Activated CD4-positive, alpha-beta T cell treated with anti-CD3 and anti-CD28 coated beads, Interleukin-2, amount 50 U/mL, for 16 hours (primary cell): ENCODE results near the gene KCTD14.
"Not testable (repeated sequence)": the region's sequence is repeated elsewhere in the genome, so short reads cannot be mapped to it uniquely, and the experiment has no call there.

Source experiments
- DNase-seq: peaks from one replicate; pipeline ENCODE4 v3.0.0-alpha.2; 2020

The KCTD14 gene

DNA sequence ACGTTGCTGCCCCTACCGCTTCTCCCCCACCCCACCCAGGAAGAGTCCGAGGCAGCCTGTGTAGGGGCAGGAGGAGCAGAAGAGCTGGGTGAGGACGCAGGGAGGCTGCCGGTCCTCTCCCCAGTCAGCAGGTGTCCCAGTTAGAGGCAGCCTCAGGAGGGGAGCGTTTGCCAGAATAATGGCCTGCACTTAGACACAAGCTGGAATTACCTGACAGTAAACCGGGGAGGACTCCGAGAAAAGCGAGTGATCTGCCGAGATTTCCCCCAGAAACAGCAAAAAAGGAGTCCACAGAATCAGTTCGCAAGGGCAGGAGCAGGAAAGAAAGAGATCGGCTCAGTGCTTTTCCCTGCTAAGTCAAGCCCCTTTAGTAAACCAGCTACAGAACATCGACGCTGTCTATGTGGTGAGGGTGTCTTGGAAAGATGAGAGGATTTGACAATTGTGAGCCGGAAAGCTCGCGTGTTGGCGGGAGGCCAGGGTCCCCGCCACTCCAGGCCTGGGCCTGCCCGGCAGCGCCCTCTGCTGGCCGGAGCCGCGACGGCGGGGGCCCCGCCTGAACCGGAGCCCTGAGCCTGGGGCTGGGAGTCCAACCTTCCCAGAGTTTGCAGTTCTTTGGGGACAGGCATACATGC lies 22.9 kb upstream of the KCTD14 start:
- DNase-seq: peak; percentile 73

DNA sequence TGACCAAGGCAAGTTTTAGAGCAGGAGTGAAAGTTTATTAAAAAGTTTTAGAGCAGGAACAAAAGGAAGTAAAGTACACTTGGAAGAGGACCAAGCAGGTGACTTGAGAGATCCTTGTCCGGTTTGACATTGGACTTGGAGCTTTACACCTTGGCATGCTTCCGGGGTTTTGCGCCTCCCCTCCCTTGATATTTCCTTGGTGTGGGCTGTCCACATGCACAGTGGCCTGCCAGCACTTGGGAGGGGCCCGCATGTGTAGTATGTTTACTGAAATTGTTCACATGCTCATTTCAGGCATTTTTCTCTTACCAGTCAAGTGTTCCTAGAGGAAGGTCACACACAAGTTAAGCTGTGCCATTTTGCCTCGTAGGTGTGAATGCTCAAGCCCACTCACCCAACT lies 21.6 kb upstream of the KCTD14 start:
- no peak for DNase-seq

DNA sequence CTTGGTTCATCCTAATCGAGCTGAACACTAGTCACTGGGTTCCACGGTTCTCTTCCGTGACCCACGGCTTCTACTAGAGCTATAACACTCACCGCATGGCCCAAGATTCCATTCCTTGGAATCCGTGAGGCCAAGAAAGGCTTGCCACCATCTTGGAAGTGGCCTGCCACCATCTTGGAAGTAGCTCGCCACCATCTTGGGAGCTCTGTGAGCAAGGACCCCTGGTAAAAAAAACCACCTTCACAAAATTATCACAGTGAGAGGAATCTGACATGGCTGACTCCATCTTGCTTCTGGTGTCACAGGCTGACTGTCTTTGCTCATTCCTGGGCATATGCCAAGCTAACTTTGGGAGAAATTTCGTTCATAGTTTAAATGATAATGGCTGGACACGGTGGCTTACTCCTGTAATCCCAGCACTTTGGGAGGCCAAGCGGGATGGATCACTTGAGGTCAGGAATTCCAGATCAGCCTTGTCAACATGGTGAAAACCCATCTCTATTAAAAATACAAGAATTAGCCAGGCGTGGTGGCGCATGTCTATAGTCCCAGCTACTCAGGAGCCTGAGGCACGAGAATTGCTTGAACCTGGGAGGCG lies 18.9 kb upstream of the KCTD14 start:
- no peak for DNase-seq

- not testable (repeated sequence) for DNase-seq
Observed at GRCh38 chr11:78041380-78041719, 18.3 kb upstream of the KCTD14 start.

DNA sequence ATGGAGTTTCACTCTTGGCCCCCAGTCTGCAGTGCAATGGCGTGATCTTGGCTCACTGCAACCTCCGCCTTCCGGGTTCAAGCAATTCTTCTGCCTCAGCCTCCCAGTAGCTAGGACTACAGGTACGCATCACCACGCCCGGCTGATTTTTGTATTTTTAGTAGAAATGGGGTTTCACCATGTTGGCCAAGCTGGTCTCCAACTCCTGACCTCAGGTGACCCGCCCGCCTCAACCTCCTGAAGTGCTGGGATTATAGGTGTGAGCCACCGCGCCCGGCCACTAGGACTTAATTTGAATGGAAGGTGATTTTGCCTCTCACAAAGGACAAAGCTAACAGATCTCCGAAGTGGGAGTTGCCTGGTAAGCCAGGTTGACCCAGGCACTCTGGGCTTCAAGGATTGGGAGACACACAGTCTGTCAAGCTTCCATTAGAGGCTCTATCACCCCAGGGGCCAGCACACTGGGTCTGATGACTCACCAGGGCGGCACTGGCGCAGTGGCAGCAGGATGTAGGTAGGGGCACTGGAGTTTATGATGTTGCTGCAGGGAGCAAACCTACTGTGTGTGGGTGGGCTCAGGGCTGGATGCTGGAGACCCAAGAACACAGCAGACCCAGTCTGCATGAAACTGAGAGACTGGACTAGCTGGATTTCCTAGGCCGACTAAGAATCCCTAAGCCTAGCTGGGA lies 17.8 kb upstream of the KCTD14 start:
- no peak for DNase-seq

DNA sequence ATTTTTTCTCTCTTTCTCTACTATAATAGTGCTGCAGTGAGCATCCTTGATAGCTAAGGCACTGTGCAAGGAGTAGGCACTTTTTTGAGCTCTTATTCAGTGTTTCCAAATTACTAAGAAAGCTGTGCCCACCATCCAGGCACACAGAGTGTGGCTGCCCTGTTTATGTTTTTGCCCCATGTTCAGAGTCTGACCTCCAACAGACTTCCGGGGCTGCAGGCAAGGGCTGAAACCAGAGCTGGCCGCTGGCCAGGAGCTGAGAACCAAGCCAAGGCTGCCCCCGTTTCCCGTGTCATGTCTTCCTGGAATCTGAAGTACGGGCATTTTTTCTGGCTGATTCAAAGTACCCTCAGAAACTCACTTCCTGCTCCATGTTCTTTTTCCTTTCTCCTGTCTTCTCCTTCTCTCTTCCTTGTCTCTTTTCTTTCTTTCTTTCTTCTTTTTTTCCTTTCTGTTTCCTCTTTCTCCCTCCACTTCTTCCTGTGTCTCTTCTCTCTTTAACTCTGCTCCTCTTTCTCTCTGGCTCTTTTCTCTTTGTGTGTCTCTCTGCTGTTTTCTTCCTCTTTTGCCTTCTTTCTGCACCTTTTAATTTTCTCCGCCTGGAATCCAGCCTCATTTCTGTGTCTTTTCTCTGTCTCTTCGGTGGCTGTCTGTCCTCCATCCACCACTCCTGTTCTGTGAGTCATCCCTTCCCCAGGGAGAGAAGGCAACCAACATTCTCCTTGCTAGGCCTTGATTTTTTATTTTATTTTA lies 17.0 kb upstream of the KCTD14 start:
- DNase-seq: peak; percentile 28

GRCh38 chr11:78039391-78039918 lies 16.4 kb upstream of the KCTD14 start:
- no peak for DNase-seq

DNA sequence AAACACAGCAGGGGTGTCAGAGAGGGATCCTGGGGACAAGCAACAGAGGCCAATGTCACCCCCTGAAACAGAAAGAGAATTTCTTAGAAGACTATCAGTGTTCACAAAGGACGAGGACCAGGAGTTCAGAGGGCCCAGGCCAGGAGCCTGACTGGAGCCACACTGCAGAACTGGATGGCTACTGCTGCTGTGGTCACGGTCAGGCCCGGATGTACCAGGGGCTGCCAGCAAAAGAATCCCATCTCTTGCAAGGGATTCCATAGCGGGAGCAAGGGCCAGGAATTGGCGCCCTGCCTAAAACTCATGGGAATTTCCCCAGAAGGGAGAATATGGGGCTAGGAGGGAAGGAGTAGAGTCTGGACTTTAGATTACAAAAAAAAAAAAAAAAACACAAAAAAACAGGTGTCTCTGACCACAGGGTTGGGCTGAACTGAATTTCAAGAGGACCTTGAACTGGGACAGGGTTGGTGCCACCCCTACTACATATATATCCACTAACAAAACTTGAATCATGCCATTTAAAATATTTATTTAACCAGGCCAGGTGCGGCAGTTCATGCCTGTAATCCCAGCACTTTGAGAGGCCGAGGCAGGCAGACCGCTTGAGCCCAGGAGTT lies 15.7 kb upstream of the KCTD14 start:
- DNase-seq: no peak

DNA sequence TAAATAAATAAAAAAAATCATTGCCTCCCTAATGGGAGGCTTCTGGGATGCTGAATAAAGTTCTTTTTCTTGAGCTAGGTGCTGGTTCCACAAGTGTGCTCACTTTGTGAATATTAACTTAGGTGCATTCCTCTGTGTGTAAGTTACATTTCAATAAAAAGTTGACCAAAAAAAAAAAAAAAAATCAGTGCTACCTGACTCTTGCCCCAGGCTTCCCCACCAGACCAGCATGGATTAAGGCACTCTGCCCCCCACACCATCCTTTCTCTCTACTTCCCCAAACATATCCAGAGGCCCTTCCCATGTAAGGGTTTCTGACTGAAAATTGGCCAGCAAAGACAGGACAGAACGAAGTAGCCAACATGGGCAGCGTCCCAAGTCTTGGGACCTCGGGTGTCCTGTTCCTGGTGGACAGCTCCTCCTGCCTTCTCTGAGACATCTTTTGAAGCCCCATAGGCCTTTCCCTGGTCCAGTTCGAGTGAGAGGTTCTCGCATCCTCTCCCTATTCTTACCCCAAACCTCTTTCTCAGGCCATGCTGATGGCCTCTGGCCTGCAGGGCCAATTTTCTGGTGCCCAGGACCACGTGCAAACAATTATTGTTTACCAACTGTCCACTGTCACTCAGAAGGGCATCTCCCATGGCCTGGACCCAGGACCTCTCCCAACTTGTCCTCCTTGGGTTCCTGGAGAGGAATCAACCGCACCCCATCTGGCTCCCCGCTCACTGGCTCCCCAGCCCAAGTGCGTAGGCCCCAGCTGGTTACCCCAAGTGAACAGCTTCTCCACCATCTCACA lies 14.9 kb upstream of the KCTD14 start:
- no peak for DNase-seq

DNA sequence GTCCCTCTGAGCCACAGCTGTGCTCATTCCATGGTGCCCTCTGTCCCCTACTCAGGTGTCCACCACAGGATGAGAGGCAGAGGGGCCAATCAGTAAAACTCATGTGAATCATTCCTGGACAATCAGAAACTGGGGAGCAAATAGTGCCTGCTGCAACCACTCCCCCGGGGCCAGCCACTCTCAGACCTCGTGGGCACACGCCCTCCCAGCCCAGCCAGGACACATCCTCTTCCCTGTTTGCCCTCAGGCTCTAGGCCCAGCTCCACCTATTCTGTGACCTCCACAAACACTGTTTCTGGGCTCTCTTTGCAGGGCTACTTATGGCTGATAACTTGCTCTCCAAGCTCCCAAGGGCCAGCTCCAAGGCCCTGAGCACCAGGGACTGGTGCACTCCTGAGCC lies 14.0 kb upstream of the KCTD14 start:
- DNase-seq: no peak

DNA sequence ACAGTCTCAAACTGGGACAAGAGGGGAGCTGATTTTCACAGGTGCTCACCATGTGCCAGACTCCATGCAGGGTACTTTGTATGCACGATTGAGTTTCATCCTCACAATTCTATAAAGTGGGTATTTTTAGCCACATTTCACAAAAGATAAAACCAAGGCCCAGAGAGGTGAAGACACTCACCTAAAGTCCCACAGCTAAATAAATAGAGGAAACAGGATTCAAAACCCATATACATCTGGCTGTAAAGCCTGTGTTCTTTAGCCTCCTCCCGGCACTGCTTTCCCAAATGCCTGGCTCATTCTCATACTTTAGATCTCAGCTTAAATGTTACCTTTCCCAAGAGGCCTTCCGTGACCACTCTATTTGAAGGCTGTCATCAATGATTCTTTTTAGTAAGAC lies 13.2 kb upstream of the KCTD14 start:
- no peak for DNase-seq

GRCh38 chr11:78034623-78035022 lies 11.5 kb upstream of the KCTD14 start:
- no peak for DNase-seq

GRCh38 chr11:78033040-78033439 lies 10.0 kb upstream of the KCTD14 start:
- DNase-seq: no peak

GRCh38 chr11:78032090-78032489 lies 9.0 kb upstream of the KCTD14 start:
- DNase-seq: no peak

GRCh38 chr11:78031629-78032028 lies 8.6 kb upstream of the KCTD14 start:
- DNase-seq: no peak

DNA sequence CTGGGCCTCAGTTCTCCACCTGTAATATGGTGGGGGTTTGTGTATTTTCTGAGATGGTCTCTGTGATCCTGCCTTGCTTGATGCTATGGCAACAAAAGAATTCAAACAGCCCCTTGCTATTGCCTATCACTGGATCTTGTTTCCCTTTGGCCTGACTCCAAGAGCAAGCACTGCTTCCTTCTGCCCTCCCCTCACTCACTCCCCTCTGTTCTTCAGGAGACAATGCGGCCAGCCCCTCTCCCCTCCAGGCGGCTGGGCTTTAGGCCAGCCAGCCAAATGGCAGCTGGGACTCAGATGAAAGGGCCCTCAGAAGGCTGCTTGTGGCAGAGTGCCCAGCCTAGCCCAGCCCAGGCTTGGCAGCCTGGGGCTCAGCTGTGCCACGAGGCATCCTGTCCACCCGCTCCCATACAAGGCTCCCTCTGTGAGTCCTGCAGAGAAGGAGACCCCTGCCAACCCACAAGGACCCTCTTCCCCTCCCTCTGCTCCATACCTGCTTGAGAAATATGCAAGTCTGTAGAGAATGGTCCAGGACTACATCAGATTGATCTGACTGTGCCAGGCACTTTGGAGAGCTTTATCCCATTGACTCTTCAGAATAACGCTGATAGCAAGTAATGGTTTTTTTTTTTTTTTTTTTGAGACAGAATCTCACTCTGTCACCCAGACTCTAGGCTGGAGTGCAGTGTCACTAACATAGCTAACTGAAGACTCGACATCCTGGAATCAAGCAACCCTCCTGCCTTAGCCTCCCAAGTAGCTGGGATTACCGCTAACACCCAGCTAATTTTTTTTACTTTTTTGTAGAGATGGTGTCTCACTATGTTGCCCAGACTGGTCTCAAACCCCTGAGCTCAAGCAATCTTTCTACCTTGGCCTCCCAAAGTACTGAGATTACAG lies 7.6 kb upstream of the KCTD14 start:
- no peak for DNase-seq

- DNase-seq: not testable (repeated sequence)
Observed at GRCh38 chr11:78028423-78028822, 5.3 kb upstream of the KCTD14 start.

DNA sequence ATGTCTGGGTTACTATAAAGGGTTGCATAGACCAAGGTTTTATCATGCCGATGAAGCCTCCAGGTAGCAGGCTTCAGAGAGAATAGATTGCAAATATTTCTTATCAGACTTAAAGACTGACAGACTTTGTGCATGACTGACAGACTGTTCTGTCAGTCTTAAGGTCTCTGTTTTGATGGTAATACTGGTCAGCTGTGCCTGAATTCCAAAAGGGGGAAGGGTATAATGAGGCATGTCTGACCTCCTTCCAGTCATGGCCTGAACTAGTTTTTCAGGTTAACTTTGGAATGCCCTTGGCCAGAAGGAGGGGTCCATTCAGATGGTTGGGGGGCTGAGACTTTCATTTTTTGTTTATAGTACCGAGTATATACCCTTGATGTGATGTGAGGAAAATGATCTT lies 4.7 kb upstream of the KCTD14 start:
- DNase-seq: no peak

GRCh38 chr11:78025378-78025777 lies 2.3 kb upstream of the KCTD14 start:
- no peak for DNase-seq

GRCh38 chr11:78023426-78023825 lies 350 bp upstream of the KCTD14 start:
- no peak for DNase-seq

DNA sequence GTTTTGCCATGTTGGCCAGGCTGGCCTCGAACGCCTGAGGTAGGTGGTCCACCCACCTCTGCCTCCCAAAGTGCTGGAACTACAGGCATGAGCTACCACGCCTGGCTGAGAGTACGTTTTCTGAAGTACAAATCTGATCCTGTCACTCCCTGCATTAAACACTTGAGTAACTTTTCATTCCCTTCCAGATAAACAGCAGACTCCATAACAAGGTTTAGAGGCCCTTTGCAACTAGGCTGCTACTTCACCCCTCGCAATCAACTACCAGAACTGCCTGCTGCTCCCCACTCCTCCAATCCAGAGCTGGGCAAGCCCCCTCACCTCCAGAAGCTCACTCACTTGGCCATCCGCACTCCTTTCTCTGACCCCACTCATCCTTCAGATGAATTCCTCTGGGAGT lies 1.5 kb downstream of the KCTD14 start:
- no peak for DNase-seq
